ENCODE measurements around the gene SMC2. TPM values are rescaled to one million over a fixed set of nuclear protein-coding genes. Genes with fewer than 3 reads are reported as not detected.
A peak's percentile ranks its signal among the peaks of the same experiment; 100 is the strongest.

SMC2 gene
- total RNA-seq, 4 donors from 2014 or later: 3.3 to 30.4 (median 5.7) TPM

DNA sequence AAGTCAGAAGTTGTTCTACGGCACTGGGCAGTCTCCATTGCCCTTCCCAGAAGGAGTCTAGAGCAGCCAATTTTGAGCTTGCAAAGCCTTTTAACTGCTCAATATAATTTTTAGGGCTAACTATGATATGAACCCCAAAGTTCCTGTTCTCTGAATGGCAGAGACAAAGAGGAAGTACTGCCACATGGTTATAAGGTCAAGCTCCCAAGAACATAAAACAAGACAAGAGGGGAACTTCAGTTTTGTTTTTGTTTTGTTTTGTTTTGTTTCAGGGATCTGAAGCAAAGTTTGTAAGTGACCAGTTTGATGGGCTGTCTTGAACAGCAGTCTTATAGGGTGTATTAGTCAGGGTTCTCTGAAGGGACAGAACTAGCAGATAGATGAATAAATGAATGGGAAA is 11.9 kb upstream of the SMC2 start:
- no peak for TF ChIP-seq POLR2A (IDR thresholded peaks at IDR 0.05)
- TF ChIP-seq, protein P1, sequence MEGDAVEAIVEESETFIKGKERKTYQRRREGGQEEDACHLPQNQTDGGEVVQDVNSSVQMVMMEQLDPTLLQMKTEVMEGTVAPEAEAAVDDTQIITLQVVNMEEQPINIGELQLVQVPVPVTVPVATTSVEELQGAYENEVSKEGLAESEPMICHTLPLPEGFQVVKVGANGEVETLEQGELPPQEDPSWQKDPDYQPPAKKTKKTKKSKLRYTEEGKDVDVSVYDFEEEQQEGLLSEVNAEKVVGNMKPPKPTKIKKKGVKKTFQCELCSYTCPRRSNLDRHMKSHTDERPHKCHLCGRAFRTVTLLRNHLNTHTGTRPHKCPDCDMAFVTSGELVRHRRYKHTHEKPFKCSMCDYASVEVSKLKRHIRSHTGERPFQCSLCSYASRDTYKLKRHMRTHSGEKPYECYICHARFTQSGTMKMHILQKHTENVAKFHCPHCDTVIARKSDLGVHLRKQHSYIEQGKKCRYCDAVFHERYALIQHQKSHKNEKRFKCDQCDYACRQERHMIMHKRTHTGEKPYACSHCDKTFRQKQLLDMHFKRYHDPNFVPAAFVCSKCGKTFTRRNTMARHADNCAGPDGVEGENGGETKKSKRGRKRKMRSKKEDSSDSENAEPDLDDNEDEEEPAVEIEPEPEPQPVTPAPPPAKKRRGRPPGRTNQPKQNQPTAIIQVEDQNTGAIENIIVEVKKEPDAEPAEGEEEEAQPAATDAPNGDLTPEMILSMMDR (IDR thresholded peaks at IDR 0.05): no peak
- intact Hi-C loops (cut with DNase I; ENCODE audit: low total_unique reads): no loop called here
- Histone ChIP-seq H3K27ac (no peak overlapping the region), H3K36me3 (no peaks in the 10 kb centered on the region), H3K9me3 (no peaks in the 10 kb centered on the region), H3K27me3 (no peaks in the 10 kb centered on the region), H3K4me3 (no peak overlapping the region), H3K4me1 (no peaks in the 10 kb centered on the region)
- no peak for DNase-seq

DNA sequence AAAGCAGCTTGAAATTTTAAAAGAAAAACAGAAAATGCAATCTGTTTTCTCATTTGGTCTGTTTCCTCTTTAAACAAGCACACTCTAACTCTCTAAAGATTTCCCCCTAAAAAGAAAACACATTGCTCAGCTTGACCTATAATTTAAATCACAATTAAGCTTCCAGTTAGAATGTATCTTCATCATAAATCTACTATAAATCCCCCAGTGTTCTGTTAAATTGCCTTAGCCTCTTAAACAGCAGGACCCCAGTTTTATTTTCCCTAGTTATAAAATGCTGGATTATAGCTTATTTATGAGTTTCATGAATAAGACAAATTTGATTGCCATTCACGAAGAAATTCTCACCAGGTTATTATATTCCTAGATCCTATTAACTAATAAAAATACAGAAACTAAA is 8.6 kb upstream of the SMC2 start:
- H3K36me3 ChIP-seq: no peaks in the 10 kb centered on the region
- intact Hi-C loops (cut with DNase I; ENCODE audit: low total_unique reads): no loop called here
- no peaks in the 10 kb centered on the region for H3K27me3 ChIP-seq
- H3K9me3 ChIP-seq: no peaks in the 10 kb centered on the region
- TF ChIP-seq, protein P1 (IDR thresholded peaks at IDR 0.05): no peak
- no peak for TF ChIP-seq POLR2A (IDR thresholded peaks at IDR 0.05)
- H3K4me1 ChIP-seq: no peaks in the 10 kb centered on the region
- DNase-seq: no peak
- H3K4me3 ChIP-seq: no peak overlapping the region
- no peak overlapping the region for H3K27ac ChIP-seq

DNA sequence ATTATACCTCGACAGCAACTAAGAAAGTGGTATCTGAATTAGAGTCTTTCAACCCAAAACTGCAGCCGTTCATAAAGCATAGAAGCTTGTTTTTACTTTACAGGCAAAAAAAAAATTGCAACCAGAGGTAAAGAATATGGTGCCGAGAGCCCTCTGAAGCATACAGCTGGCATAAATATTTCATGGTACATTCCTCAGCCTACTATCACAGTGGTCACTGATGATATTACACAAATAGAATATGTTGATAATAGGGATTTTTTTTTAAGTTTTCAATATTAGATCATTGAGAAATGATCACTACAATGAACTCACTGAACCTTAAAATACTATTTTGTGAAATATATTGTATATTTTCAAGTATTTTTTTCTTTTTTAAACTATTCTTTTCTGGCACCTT is 6.2 kb upstream of the SMC2 start:
- intact Hi-C loops (cut with DNase I; ENCODE audit: low total_unique reads): no loop called here
- peaks cover 5 to 6% of the 10 kb centered on the region in 2 donors for H3K4me1 ChIP-seq
- H3K4me3 ChIP-seq: no peak overlapping the region
- H3K9me3 ChIP-seq: no peaks in the 10 kb centered on the region
- TF ChIP-seq, protein P1 (IDR thresholded peaks at IDR 0.05): no peak
- no peak for TF ChIP-seq POLR2A (IDR thresholded peaks at IDR 0.05)
- H3K27me3 ChIP-seq: no peaks in the 10 kb centered on the region
- H3K36me3 ChIP-seq: no peaks in the 10 kb centered on the region
- H3K27ac ChIP-seq: no peak overlapping the region
- no peak for DNase-seq

DNA sequence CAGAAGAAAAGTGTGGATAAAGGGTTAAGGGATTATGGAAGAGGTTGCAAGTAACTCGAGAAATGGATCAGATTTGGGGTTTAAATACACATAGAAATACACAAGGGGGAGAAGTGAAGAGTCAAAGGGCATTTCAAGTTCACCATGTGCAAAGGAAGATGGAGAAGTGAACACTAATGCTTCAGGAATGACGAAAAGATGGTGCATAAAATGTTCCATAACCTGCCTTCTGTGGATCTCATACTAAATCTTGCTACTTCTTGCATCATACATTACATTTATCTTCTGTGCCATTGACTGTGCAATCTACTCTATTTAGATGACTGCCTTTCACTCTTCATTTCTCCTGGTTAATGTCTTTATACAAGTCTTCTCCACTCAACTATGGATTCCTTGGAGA is 5.7 kb upstream of the SMC2 start:
- intact Hi-C loops (cut with DNase I; ENCODE audit: low total_unique reads): no loop called here
- Histone ChIP-seq H3K4me3 (no peak overlapping the region), H3K27ac (no peak overlapping the region), H3K27me3 (no peaks in the 10 kb centered on the region), H3K4me1 (peaks cover 6% of the 10 kb centered on the region in 2 donors), H3K36me3 (no peaks in the 10 kb centered on the region), H3K9me3 (no peaks in the 10 kb centered on the region)
- DNase-seq: no peak
- TF ChIP-seq, protein P1 (IDR thresholded peaks at IDR 0.05): no peak
- TF ChIP-seq POLR2A (IDR thresholded peaks at IDR 0.05): no peak

DNA sequence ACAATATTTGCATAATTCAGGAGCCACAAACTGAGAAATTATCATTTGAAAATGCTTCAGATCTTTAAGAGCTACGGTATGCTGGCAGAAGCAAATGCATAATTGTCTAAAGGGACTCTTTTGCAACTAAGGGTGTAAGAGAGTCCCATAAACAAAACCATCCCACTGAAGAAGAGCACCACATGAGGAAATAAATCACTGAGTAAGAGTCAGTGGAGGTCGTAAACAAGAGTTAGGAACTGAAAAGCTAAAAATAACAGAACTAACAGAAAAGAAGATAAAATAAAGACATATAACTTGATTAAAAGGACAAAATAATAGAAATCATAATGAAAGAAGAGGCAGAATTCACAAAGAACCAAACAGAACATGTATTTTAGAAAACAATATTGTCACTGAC is 3.5 kb upstream of the SMC2 start:
- Histone ChIP-seq H3K27ac (peak overlapping the region; percentile 95 to 99), H3K4me1 (peaks cover 6% of the 10 kb centered on the region in 2 donors), H3K9me3 (no peaks in the 10 kb centered on the region), H3K36me3 (no peaks in the 10 kb centered on the region), H3K4me3 (peak overlapping the region in 1 of 2 donors; percentile 21), H3K27me3 (no peaks in the 10 kb centered on the region)
- TF ChIP-seq, protein P1 (IDR thresholded peaks at IDR 0.05): no peak
- TF ChIP-seq POLR2A (IDR thresholded peaks at IDR 0.05): no peak
- no peak for DNase-seq
- intact Hi-C loops (cut with DNase I; ENCODE audit: low total_unique reads): no loop called here
